T follicular helper cell (primary cell): ENCODE measurements around the gene FH.

Source experiments
- DNase-seq: peaks from one replicate; pipeline ENCODE4 v3.0.0-alpha.2; 2020; ENCODE audit warnings: low read depth

FH gene

DNA sequence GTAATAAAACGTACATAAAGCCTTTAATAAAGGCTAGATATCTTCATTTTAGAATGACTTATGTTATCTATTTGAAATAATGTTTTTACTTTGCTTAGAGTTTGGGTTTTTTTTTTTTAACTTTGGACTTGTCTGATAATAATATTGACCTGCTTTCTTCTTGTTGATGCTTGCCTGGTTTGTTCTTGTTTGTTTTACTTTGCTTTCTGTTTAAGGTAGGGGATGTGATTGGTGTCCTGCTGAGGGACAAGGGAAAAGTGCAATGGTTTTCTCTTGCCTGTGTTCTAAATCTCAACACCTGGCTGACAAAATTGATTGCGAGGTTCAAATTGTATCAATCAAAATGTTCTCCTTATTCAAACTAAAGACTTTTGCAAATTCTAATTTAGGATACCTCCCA is 2.2 kb upstream of the FH start:
- no peak for DNase-seq

DNA sequence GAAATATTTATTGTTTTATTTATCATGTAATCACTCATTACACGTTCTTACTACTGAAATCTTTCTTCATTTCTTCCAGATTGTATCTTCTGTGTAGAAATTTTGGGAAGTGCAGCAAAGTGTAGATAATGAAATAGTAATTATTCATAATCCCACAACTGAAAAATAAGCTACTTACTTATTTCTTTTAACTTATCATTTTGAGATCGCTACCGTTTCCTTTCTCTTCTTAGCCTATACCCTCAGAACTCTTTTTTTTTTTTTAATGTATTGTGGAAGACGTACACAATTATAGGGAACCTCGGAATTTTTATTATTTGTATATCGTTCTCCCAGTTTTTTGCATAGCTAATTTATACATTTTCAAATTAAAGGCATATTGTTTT is 518 bp upstream of the FH start:
- DNase-seq, result no peak

DNA sequence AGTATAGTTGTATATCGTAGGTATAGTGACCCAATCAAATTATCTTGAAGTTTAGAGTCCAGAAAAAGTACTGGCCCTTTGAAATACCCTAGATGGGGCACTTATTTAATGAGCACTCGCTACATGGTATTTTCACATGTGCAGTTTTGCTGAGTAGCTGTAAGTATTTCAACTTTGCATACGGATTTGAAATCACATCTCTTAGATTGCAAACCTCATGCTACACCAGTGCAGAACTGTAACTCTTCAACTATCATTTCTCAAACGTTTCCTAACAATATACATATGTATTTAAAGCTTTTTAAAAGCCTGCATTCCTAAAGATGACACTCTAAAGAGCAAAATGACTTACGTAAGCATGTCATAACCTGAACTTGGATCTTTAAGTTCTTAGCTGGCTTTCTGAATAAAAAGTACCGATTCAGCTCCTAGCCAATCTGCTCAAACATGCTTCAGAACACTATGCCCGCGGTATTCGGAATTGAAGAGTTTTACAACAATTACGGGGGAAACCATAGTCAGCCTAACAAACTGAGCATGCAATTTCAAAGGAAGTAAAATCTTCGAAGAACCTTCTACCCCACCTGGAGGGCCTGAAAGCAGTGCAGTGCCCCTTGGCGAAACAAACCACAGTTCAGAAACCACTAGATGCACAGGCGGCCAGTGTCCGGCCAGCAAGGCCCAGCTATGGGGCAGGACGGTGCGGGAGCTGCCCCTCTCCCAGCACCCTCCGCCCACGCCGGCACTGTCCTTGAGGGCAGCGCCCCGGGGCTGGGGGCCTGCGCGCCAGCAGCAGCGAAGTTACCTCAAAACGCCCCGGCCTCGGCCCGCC is 863 bp downstream of the FH start:
- DNase-seq, result no peak

DNA sequence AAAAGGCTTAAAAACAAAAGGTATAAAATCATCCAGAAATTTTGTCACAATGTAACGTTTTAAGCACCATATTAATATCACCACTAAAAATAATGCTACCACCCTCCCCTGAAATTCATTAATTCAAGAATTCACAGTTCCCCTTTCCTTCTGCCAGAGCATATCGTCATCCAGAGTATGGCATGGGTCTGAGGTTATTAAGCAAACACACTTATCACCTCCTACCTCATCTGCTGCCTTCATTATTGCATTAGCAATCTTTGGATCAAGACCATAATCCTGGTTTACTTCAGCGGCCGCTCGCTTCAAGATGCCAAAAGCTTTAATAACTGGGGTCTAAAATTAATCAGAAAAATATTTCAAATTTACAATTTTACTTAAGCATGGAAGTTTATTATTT is 6.2 kb downstream of the FH start:
- no peak for DNase-seq

DNA sequence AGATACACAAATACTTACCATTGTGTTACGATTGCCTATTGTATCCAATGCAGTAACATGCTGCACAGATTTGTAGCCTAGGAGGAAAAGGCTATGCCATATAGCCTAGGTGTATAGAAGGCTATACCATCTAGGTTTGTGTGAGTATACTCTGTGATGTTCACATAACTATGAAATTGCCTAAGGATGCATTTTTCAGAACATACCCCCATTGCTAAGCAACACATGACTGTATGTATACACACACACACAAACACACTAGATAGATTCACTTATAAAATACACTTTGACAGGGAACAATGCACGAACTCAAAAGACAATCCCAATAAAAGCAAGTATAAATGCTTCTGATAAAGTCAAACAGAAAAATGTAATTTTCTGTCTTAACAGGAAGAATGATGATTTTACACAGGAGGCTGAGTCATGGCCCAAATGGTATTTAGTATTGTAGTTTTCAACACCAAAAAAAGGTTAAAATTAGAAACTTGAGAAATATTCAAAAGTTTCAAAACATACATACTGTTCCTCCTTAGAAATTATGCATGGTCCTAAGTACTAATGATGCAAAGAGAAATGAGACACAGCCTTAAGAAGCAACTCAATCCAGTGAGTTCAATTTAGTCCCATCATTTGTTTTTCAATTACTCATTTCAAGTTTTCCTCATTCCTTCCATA is 12.2 kb downstream of the FH start:
- DNase-seq, result no peak

DNA sequence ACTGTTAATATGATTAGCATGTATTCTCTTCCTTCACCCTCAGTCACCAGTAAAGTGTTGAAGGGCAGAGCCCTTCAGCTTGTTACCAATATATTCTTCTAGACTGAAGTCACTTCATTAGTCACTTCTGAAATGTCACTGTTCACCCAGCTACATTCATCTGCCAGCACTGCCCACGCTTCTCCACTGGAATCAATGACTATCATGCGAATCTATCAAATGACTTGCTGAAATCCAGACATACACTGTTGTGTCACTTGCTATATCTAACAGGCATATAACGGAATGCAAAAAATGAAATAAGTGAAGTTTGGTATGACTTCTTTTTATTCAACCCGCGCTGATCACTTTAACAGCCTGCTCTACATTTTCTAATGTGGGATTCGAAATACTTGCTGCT is 16.1 kb downstream of the FH start:
- no peak for DNase-seq

DNA sequence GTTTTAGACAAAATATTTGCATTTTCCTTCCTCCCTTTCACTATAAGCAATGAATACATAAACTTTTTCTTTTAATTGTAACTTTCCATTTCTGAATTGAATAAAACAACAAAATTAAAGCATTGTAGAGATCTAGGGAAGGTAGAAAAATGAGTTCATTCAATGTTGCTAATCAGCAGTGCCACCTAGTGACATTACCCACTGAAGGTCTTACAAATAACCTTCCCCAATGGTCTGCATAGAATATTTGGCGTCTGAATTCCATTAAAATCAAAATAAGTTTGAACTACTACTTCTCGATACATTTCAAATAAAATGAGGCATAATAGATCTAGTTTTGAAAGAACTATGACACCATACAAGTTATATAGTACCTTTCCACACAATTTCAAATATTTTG is 19.6 kb downstream of the FH start:
- DNase-seq, result no peak

DNA sequence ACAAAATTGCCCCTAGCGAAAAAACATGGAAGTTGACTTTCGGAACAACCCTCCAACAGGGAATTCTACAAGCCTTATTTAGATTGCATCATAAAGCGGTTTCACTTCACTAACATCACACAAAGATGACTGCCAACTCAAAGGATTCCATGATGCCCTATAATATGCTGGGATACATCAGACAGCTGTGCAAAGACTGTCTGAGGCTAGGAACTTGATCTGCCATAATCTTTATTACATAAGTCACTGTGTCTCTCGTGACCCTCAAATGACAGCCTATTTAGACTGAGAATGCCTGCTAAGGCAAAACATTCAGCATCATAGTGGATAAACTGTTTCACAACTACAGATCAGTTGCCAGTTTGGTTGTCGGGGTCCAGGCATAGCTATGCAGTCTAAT is 23.8 kb downstream of the FH start:
- DNase-seq, result no peak

DNA sequence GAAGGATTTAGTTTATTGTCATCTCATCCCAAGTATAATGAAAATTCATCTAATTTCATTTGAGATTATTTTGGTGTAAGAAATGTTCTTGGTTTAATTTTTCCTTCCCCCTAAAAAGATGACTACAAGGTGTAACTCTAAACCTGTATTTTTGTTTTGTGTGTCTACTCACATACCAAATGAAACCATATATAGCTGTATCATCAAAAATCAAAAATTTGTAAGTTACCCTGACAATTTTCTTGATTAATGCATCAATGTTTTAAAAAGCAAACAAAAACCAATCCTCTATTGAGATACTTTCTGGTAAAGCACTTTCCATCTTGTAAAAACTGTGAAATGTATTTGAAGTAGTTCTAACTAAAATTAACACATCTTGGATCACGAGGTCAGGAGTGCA is 30.8 kb downstream of the FH start:
- no peak for DNase-seq

DNA sequence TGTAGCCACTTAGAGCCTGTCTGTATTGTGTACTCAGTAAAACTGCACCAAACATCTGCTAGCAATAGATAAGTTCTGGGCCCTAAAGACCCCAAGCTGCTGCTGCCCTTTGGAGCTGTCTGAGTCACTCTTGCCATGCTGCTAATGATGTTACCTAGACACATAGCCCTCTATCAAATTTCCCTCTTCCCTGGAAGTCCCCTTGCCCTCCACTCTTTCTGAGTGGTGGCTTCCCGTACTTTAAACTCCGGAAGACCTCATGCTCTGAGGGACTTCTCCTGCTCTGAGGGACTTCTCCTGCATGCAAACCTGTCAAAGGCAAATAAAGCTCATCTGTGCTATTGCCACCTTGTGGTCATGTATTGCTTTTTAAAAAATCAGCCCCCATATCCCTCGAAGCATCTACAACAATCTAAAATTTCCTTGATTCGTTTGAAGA is 34.0 kb downstream of the FH start:
- no peak for DNase-seq

DNA sequence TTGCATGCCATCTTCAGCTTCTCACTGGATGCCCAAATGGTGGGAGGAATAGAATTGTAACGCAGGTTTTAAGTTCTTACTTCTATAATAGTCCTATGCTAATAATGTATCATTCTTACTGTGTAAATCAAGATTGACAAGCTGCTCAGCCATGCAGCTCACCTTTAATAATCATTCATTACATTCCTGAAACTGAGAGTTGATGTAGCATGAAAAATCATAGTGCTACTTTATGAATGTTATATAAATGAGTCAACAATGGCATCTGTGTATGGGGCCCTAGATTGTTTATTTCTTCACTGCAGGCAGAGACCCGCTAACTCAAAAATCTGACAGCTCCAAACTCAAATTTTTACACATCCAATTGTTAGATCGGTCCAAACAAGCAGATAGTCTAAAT is 34.4 kb downstream of the FH start:
- DNase-seq, result no peak

DNA sequence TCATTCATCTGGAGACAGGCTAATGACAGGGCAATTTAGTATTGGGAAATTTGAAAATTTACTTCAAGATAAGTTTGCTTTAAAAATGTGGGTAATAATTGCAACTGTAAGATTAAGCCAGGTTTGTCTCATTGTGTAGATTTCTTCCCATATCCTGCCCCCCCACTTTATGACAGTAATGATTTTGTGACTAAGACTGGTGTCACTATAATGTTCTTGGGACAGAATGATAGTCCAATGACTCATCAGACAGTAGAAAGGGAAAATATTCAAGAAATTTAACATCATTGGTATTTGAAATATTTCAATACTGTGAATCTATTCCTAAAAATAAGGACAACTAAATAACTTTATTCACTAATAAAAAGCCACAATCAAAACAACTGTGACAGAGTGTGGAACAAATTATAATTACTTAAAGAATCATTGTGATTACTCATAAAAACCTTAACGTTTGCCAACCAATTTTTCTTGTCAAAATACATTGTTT is 36.7 kb downstream of the FH start:
- DNase-seq, result no peak

DNA sequence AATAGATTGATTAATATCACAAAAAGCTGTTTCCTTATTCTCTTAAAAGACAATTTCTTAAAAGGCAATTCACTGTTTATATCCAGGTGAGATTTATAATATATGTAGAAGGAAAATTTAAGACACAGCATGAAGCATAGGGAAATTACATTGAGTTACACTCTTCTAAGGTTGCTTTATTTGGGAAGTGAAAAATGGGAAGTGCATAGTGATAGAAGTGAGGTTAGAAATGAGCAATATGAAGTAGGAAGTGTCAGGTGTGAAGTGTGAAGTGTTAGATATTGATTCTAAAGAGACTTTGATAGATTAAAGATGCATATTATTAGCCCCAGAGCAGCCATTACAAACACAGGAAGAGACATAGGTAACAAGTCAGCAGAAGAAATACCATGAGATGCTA is 40.3 kb downstream of the FH start:
- no peak for DNase-seq

DNA sequence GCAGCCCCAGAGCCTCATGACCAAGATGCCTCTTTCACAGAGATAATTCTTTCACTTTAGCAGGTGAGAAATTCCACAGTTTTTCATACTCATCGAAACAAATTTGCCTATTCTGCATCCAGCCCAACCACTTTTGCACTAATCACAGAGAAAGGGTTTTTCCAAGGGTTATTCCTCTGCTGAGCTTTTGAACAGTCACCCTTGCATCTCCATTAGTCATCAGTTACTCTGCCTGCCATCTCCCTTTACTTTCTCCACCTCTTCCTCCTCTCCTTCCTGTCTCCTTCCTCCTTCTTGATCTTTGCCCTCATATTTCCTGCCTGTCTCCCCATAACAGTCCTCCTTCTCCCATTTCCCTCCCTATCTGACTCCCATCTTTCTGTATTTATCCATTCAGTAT is 43.9 kb downstream of the FH start:
- DNase-seq, result no peak

DNA sequence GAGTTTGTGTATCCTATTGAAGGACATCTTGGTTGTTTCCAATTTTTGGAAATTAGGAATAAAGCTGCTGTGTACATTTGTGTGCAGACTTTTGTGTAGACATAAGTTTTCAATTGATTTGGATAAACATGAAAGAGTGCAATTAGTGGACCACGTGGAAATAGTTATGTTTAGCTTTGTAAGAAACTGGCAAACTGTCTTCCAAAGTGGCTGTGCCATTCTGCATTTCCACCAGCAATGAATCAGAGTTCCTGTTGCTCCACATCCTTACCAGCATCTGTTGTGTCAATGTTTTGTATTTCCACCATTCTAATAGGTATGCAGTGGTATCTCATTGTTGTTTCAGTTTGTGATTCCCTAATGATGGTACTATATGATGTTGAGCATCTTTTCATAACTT is 46.5 kb downstream of the FH start:
- DNase-seq, result no peak

DNA sequence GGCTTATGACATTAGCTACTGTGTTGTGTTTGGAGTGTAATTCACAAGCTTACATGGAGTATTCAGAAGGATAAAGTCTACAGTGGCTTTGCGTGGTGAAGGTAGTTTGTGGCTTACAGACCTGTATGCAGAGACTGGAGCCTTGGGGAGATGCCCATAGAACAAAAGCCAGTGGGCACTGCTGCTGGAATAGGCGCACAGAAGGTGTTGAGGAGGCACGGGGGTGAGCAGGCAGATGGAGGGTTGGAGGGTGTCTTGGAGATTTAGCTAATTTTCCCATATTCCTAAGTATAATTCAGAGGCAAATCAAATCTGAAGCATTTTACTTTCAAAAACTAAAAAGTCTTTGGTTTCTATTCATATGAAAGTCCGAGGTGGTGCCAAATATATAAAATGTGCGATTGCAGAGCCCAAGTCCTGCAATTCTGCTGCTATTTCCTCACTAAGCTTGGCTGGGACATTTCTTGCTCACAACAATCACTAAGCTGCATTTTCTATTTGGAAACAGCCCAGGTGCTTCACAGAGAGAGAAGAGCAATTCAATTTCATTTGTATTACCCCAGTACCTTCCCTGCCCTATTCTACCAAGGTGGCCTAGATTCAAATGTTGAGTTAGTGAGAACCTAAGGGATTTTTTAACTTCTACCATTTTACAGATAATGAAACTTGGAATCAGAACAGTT is 48.5 kb downstream of the FH start:
- DNase-seq, result no peak

DNA sequence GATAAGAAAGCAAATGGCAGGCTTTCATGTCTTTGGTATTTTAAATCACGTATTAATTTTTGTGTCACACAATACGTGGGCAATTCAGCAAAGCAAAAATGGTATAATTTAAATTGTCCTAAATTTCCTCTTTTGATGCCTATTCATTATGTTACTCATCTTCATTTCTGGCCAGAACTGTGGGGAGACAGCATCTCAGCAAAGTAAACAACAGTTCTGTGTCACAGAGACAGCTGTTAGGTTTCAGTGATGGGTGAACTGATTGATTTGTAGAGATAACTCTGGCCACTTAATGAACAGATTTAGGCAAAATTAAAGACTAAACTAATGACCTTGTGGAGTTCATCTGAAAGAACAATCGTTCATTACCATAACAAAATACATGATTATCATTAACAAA is 49.2 kb downstream of the FH start:
- no peak for DNase-seq

DNA sequence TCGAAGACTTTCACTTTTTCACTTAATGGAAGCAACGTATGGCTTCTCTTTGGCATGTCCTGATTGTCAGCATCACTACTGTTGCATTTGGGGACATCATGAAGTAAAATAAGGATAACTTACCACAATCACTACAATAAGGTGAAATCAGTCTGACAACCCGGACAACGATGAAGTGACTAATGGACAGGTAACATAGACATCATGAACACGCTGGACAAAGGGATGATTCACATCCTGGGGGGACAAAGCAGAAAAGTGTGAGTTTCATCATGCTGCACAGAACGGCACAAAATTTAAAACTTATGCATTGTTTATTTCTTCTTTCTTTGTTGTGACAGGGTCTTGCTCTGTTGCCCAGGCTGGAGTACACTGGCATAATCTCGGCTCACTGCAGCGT is 53.9 kb downstream of the FH start:
- no peak for DNase-seq

DNA sequence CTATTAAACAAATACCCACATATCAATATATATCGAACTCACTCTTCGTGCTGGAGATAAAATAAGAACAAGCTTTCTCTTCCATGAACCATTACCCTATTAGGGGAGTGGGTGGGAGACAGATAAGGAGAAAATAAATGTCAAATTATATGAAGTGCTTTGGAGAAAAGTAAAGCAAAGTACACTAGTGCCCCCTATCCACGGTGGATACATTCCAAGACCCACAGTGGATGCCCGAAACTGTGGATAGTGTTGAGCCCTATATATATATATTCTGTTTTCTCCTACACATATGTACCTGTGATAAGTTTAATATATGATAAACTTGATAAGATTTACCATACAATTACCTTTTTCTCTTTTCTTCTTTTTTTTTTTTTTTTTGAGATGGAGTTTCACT is 54.6 kb downstream of the FH start:
- DNase-seq, result no peak

DNA sequence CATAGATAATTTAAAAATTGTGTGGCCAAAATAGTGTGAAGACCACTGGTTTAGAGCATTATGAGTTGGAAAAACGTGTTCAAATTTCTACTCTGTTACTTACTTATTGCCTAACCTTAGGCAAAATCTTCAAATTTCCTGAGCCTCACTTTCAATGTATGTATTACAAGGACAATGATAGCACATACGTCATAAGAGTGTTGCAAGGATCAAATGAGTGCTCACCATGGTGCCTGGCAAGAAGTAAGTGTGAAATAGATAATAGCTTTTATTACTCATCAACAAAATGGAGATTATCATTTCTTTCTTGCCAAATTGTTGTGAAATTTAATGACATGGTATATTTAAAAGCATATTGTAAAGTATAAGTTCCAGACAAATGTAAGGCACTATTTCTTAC is 57.2 kb downstream of the FH start:
- DNase-seq, result no peak

DNA sequence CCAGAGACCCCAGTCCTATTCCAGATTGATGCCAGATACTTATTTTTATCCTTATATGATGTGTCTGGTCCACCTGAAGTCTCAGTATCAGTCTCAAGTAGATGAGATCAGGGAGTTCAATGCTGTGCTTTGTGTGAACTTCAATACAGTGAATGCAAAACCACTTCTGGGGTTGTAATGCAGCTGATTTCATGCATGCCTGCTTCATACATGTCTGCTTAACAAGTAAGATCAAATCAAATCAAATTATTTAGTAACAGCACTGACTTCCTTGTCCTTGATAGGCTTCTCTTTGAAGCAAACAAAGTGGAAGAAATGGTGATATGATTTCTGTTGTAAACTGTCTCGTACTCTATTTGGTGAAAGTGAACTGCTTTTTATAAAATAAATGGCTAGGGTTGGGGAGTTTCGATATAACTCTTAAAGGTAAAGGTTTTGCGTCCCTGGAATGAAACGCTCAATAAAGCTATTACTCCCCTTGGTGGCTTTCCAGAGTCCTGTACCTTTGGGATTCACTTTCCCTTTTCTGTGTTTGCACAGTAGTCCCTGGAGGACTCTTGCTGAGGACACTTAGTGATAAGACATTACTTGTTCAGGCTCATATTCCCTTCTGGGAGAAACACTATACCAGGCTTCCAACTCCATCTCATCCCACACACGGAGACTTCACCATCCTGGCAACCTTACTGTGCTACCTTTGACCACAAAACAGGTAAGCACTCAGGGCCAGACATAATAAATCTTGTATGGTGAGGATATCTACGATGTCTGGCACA is 59.3 kb downstream of the FH start:
- DNase-seq, result no peak

DNA sequence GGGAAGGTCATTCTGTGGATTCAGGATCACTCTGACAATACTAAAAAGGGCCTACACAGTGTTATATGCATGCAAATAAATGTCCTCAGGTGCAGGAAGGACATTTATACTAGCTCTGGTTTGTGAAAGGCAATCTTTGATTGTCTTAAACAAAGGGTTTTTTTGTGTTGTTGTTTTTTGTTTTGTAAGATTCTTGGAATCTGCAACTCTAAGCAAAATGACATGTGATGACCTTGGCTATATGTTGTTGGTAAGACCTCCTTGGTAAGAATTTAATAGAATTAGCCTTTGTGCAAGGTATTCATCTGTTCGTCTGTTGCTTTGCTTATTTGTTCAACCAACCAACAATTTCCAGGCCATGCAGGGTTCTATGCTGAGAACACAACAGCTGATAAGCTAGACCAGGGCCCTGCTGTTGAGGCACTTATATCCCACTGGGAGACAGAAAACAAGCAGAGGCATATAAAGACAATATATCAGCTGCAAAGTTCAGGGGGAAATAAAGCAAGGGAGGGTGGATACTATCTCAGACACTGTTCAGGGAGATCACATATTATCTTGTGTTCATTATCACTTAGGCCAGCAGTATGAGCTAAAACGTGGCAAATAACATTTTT is 60.3 kb downstream of the FH start:
- DNase-seq, result no peak
